C4-2B (cell line): ENCODE data around the gene DKK3.

ENCODE experiments used
- H3K27ac ChIP-seq: fragments of 450-650 bp; 2 replicates; pipeline ENCODE4 v1.5.1; 2017
- CTCF ChIP-seq: fragments of 450-650 bp; conservative IDR thresholded peaks from 2 replicates; pipeline ENCODE4 v1.5.1; 2017; ENCODE audit warnings: mild to moderate bottlenecking
- ZFX ChIP-seq: fragments of 450-650 bp; IDR thresholded peaks from 2 replicates; pipeline ENCODE4 v1.6.1; 2017

Gene DKK3

DNA sequence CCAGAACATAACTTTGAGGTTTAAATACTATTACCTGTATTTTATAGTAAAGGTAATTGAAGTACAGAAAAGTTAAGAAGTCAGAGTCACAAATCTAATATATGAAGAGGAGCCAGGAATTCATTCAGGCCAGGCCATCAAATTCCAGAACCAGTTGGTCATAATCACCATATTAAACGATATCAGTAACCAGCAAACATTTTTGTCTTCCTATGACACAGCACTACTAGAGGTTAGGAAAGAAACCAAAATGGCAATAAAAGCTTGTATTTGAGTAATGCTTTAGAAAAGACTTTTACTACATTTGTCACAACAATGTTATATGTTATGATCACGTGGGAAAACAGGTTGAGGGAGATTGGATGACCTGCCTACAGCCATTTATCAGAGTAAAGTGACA lies 62.2 kb downstream of the DKK3 start:
- no peak for TF ChIP-seq CTCF
- H3K27ac ChIP-seq = no peak overlapping the region

DNA sequence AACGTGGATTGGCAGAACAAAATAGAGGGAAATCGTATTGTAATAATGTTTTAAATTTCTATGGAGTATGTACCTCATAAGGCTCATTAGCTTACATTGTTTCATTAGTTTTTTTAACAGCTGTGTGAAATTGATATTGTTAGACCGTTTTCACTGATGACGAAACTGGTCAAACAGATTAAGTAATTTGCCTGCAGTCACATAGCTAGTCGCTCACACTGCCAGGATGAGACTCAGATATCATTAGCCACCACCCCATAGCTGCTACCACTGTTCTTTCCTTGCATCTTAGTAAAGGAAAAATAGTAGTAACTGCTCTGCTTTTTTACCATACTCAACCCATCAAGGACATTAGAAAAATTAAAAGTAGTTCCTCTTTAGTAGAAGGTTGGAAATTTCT lies 64.0 kb downstream of the DKK3 start:
- TF ChIP-seq ZFX = no peak
- no peak for TF ChIP-seq CTCF
- H3K27ac ChIP-seq = no peak overlapping the region

- TF ChIP-seq ZFX (no peak), CTCF (no peak)
- H3K27ac ChIP-seq = no peak overlapping the region
These were observed 65.8 kb downstream of the DKK3 start for GRCh38 chr11:11942668-11943067.

DNA sequence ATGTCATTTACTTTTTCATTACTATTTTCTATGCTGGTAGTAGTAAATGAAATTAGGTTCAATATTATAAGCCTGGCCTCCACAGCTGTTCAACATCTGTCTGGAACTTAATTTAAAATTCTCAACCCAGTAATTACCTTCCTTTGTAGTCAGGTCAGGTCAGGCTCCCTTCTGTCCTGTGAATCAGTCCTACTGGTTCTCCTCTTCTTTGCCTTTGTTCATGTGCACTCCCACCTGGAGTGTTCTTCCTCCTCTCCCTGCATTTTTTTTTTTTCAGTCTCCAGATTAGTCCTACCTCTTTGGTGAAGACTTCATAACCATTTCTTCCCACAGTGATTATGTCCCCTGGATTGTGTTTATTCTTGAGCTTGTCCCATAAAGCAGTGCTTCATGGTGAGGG lies 67.9 kb downstream of the DKK3 start:
- H3K27ac ChIP-seq = no peak overlapping the region
- TF ChIP-seq ZFX = no peak
- no peak for TF ChIP-seq CTCF

DNA sequence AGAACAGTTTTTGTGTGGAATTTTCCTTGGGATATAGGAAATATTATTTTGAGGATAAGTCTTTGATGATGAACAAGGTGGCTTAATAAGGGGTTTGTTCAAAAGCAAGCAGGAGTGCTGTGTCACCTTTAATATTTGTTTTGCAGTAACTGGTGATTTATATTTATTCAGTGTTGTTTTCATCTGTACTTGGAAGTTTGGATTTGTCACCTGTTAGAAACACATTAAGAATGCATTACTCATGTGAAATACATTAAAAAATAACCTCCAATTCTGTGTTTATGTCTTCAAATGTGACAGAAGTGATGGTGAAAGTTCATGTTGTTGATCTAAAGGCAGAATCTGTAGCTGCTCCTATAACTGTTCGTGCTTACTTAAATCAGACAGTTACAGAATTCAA lies 70.5 kb downstream of the DKK3 start:
- H3K27ac ChIP-seq = no peak overlapping the region
- TF ChIP-seq CTCF (no peak), ZFX (no peak)

DNA sequence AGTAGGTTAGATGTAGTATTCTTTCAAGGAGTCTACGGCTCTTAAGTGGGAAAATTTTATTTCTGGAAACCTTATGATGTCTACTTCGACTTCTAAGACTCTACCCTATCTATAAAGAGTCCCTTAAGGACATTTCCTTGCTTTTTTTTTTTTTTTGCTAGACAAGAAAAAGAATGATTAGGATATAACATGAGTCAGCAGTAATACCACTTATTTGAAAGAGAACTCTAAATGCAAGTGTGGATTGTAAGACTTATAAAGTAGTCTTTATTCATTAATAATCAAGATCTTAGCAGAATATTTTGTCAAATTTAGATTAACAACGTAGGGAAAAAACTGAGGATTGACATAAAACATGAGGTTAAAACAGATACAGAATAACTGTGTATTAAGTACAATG lies 71.0 kb downstream of the DKK3 start:
- TF ChIP-seq CTCF (no peak), ZFX (no peak)
- no peak overlapping the region for H3K27ac ChIP-seq

DNA sequence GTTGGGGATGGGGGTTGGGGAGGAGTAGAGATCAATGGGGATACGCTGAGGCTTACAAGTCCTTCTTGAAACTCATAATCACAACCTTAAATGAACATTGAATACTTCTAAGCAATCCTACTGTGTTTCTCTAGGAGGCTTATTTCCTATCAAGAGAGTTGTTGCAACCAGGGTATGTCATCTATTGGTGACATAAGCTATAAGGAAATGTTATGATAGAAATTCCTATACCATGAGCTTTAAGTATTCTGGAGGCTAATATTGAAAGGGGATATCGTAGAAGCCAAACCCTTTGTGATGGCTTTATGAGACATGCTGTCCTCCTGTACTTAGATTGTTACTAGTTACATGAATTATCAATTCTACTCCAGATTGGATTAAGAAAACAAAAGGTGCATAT lies 72.9 kb downstream of the DKK3 start:
- TF ChIP-seq ZFX (no peak), CTCF (no peak)
- no peak overlapping the region for H3K27ac ChIP-seq
